GM18502 (cell line): ENCODE data around the gene BCL6B.
"Not testable (repeated sequence)": the region's sequence is repeated elsewhere in the genome, so short reads cannot be mapped to it uniquely, and the experiment has no call there.

Experiments
- ATAC-seq: cut with Tn5 transposase; IDR thresholded peaks from one replicate; pipeline ENCODE4 v1.9.1; 2021; ENCODE audit warnings: mild to moderate bottlenecking; ENCODE audit not compliant: unreplicated experiment, poor library complexity

Gene BCL6B

GRCh38 chr17:7025245-7025644 is 2.4 kb downstream of the BCL6B start:
- ATAC-seq, result no peak

GRCh38 chr17:7026471-7027115 is 3.7 kb downstream of the BCL6B start:
- no peak for ATAC-seq

DNA sequence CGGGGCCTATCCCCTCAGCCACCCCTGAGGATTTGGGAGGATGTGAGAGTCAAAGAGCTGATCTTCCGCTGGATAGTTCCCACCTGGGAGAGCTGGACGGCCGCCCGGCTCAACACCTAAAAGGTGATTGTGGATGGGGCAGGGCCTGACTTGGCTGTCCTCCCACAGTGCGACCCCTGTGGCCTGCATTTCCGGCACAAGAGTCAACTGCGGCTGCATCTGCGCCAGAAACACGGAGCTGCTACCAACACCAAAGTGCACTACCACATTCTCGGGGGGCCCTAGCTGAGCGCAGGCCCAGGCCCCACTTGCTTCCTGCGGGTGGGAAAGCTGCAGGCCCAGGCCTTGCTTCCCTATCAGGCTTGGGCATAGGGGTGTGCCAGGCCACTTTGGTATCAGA is 4.5 kb downstream of the BCL6B start:
- no peak for ATAC-seq

DNA sequence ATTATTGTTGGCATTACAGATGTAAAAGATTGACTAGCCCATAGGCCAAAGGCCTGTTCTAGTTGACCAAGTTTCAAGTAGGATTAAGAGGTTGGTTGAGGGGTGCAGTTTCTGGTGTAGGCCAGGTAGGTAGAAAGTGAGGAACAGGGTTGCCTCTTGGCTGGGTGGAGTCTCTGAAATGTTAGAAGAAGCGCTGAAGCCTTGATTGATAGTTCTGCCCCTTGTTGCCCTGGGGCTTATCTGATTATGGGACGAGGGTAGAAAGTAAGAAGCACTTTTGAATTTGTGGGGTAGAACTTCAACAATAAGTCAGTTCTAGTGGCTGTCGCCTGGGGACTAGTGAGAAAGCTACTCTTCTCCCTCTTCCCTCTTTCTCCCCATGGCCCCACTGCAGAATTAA is 6.2 kb downstream of the BCL6B start:
- no peak for ATAC-seq

- no peak for ATAC-seq
Measured at GRCh38 chr17:7029659-7030058, 6.8 kb downstream of the BCL6B start.

GRCh38 chr17:7034955-7035590 is 12.2 kb downstream of the BCL6B start:
- ATAC-seq, result peak; percentile 22

GRCh38 chr17:7035591-7036368 is 12.9 kb downstream of the BCL6B start, which contains the start of gene SLC16A13:
SLC16A13 (plus strand) TSS chr17:7036015; CDS start chr17:7036383, 368 bp downstream.
- peak; percentile 87 for ATAC-seq

GRCh38 chr17:7038025-7038862 is 15.4 kb downstream of the BCL6B start:
- no peak for ATAC-seq

GRCh38 chr17:7039832-7040231 is 17.0 kb downstream of the BCL6B start:
- no peak for ATAC-seq

DNA sequence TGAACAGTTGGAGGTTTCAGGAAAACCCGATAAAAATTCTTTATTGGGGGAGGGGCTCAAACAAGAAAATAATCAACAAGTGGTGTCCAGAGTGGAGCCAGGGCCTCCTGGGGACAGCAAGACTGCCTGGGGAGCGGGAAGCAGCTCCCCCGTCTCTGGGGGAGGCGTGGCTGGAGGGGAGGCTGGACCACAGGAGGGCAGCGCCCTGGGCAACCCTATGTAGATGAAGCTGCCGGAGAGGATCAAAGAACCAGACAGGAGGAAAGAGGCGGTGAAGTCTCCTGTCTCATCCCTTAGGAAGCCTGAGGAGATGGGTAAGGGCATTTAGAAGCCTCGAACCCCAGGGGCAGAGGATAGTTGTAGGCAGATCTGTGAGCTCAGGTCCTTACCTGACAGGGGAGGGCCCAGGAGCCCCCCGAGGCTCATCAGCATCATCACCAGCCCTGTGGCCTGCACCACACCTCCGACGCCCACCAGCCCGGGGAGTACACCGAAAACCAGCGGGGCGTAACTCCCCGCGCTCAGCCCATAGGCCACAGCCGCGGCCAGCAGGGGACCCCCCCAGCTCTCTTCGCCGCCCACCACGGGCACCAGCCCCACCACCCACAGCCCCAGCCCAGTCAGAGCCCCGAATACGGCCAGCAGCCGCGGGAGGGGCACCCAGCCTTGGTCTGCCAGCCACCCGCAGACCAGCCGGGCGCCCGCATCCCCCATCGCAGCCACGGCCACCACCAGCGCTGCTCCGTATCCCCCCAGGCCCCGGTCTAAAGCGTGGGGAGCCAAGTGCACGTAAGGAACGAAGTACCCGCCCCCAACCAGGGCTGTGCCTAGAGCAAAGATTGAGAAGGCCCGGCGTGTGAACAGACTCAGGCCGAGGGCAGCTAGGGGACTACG is 19.0 kb downstream of the BCL6B start:
- no peak for ATAC-seq

DNA sequence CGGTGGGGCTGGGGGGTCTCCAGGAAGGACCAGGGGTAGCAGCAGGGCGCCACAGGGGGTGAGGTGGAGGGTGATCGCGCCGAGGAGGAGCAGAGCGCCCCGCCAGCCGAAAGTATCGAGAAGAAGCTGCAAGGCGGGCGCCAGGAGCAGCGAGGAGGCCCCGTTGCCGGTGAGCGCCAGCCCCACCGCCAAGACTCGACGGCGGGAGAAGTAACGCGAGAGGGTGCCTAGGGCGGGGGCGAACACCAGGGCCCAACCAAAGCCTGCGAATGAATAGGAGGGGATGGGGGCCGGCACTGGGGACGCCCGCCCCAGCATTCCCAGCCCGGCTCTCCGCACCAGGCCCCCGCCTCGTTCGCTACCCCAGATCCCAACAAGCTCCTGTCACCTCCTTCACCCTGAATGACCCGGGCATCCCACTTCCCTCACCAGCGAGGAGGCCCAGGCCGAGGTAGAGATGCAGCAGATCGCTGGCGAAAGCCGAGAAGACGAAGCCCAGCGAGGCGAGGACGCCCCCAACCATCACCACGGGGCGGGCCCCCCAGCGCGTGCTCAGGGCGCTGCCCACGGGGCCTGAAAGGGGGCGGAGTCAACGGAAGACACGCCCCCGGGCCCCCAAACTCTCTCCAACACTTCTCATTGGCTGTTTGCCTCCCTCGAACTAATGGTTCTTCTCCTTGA is 19.8 kb downstream of the BCL6B start:
- ATAC-seq, result no peak

GRCh38 chr17:7043182-7043496 is 20.3 kb downstream of the BCL6B start:
- no peak for ATAC-seq

DNA sequence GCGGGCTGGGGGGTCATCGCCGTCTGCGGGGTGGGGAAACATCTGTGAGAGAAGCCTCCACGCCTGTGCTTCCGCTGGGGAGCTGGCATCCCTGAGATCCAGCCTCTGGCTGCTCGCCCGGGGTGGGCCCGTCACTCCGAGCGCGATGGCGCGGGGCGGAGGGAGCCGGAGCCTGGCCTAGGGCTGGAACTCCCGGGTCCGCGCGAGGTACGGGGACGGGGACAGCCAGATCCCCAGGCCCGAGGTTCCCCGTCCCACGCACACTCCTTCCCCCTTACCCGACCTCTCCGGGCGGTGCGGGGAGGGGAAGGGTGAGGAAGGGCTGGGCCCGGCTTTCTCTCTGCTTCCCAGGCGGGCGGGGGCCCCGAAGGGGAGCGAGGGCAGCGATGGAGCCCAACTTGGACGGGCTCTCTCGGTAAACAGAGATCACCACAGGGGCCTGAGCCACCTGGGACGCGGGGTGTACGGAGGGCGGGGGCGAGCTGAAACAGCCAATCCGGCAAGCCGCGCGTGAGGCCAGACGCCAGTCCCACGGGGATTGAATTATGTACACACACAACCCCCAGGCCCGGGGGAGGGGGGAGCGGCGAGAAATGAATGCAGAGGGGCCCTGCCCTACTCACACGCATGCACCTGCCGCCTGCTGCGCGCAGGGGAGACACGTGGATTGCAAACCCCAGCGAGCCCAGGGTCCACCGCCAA is 20.8 kb downstream of the BCL6B start, which contains the start of gene SLC16A11:
SLC16A11 (minus strand) TSS at position 596 of the 702 bp plus-strand sequence; CDS start at position 17, 579 bp downstream.
- ATAC-seq, result no peak

- no peak for ATAC-seq
Measured at GRCh38 chr17:7045492-7046126, 22.8 kb downstream of the BCL6B start.

- ATAC-seq, result no peak
Measured at GRCh38 chr17:7046127-7046724, 23.4 kb downstream of the BCL6B start.

DNA sequence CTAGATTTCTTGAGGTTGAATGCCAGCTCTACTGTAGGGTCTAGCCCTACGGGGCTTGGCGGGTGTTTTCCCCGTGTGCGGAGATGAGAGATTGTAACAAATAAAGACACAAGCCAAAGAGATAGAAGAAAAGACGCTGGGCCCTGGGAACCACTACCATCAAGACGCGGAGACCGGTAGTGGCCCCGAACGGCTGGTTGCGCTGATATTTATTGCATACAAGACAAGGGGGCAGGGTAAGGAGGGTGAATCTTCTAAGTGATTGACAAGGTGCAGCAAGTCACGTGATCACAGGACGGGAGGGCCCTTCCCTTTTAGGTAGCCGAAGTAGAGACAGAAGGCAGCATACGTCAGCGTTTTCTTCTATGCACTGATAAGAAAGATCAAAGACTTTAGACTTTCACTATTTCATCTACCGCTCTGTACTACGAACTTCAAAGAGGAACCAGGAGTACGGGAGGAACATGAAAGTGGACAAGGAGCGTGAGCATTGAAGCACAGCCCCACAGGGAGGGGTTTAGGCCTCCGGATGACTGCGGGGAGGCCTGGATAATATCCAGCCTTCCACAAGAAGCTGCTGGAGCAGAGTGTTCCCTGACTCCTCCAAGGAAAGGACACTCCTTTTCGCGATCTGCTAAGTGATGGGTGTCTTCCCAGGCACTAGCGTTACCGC is 24.0 kb downstream of the BCL6B start:
- not testable (repeated sequence) for ATAC-seq

- no peak for ATAC-seq
Measured at GRCh38 chr17:7047566-7047965, 24.7 kb downstream of the BCL6B start.
